ENCODE results near the gene EIF4E3.

GRCh38 chr3:71676931-71677330 lies 48.3 kb downstream of the EIF4E3 start:
- TF ChIP-seq TAF1 (IDR thresholded peaks at IDR 0.05; ENCODE audit: borderline replicate concordance, insufficient read depth, low read length) (no peak), POLR2AphosphoS5 (IDR thresholded peaks at IDR 0.05; ENCODE audit: low read depth, low read length) (no peak), FOXP2 (optimal IDR thresholded peaks at IDR 0.05; ENCODE audit: borderline replicate concordance, extremely low read depth, extremely low read length, insufficient read depth) (no peak), SIN3A (IDR thresholded peaks at IDR 0.05; ENCODE audit: borderline replicate concordance, insufficient read depth, low read length) (no peak)
- TF ChIP-seq, protein P1, sequence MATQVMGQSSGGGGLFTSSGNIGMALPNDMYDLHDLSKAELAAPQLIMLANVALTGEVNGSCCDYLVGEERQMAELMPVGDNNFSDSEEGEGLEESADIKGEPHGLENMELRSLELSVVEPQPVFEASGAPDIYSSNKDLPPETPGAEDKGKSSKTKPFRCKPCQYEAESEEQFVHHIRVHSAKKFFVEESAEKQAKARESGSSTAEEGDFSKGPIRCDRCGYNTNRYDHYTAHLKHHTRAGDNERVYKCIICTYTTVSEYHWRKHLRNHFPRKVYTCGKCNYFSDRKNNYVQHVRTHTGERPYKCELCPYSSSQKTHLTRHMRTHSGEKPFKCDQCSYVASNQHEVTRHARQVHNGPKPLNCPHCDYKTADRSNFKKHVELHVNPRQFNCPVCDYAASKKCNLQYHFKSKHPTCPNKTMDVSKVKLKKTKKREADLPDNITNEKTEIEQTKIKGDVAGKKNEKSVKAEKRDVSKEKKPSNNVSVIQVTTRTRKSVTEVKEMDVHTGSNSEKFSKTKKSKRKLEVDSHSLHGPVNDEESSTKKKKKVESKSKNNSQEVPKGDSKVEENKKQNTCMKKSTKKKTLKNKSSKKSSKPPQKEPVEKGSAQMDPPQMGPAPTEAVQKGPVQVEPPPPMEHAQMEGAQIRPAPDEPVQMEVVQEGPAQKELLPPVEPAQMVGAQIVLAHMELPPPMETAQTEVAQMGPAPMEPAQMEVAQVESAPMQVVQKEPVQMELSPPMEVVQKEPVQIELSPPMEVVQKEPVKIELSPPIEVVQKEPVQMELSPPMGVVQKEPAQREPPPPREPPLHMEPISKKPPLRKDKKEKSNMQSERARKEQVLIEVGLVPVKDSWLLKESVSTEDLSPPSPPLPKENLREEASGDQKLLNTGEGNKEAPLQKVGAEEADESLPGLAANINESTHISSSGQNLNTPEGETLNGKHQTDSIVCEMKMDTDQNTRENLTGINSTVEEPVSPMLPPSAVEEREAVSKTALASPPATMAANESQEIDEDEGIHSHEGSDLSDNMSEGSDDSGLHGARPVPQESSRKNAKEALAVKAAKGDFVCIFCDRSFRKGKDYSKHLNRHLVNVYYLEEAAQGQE (IDR thresholded peaks at IDR 0.05; ENCODE audit: insufficient read depth in 1 of 2, low read depth in 2 of 2, low read length in 2 of 2): no peak

Measured in PFSK-1 (cell line).